Activated CD4-positive, alpha-beta memory T cell treated with anti-CD3 and anti-CD28 coated beads for 36 hours (primary cell): Measurements from ENCODE around the gene ZNF335. TPM values are rescaled to one million over a fixed set of nuclear protein-coding genes. Genes with fewer than 3 reads are reported as not detected.

ENCODE experiments used
- CTCF ChIA-PET: fragments of 350-600 bp; sonication (Branson Sonifier 250); formaldehyde crosslinking; loops from one replicate; lab custom pipeline; 2021; ENCODE audit warnings: antibody characterized with exemption, inconsistent platforms; lab: Charles Lee
- POLR2A ChIA-PET: fragments of 350-600 bp; sonication (Branson Sonifier 250); formaldehyde crosslinking; loops from one replicate; lab custom pipeline; 2021; ENCODE audit warnings: antibody characterized with exemption; lab: Charles Lee
- DNase-seq: peaks from one replicate; pipeline ENCODE4 v3.0.0-alpha.2; 2020
- H3K27ac Mint-ChIP-seq: one replicate; pipeline ENCODE4 v1.8.0; 2021; ENCODE audit warnings: mixed read lengths
- H3K27me3 Mint-ChIP-seq: one replicate; pipeline ENCODE4 v1.8.0; 2021; ENCODE audit warnings: mixed read lengths
- H3K36me3 Mint-ChIP-seq: one replicate; pipeline ENCODE4 v1.8.0; 2021; ENCODE audit warnings: mixed read lengths
- H3K4me1 Mint-ChIP-seq: one replicate; pipeline ENCODE4 v1.8.0; 2021; ENCODE audit warnings: low read depth, mixed read lengths
- H3K4me3 Mint-ChIP-seq: one replicate; pipeline ENCODE4 v1.8.0; 2021; ENCODE audit warnings: mild to moderate bottlenecking, mixed read lengths
- H3K9me3 Mint-ChIP-seq: one replicate; pipeline ENCODE4 v1.8.0; 2021; ENCODE audit warnings: mixed read lengths
- intact Hi-C: fragments of 100-400 bp; cut with micrococcal nuclease; formaldehyde crosslinking; loops from one replicate; pipeline ENCODE4 v1.15.1; 2023
- total RNA-seq, 2 experiments: library from RNA; stranded (reverse); gene quantifications; one replicate each; pipeline ENCODE4 v1.2.3, GENCODE V29; 2021

The ZNF335 gene
- total RNA-seq, 2 experiments from 2014 or later: 24.1 to 26.0 TPM

- no peak overlapping the region for H3K27ac Mint-ChIP-seq
- peaks cover 51% of the 10 kb centered on the region for H3K4me1 Mint-ChIP-seq
- H3K27me3 Mint-ChIP-seq: peaks cover 47% of the 10 kb centered on the region
- H3K9me3 Mint-ChIP-seq: no peaks in the 10 kb centered on the region
- intact Hi-C loops: loop anchor here (1.0 to 5.0 kb wide), 2 partner anchors 26 to 41 kb away; partner anchors contain the start of gene ZNF335
- peaks cover 3% of the 10 kb centered on the region for H3K36me3 Mint-ChIP-seq
- ChIA-PET POLR2A (interaction anchor here (1.0 kb wide), 1 partner anchor 15 kb away, joined by 3 read pairs; no protein-coding TSS in a partner anchor), CTCF (interaction anchor here (0.6 to 4.7 kb wide), 37 partner anchors 8 to 294 kb away, joined by 3 to 105 read pairs (median 4); partner anchors contain the start of genes SLC12A5 and ZNF335)
- DNase-seq: no peak
- H3K4me3 Mint-ChIP-seq: no peak overlapping the region
Observed at GRCh38 chr20:46012921-46013320, 40.9 kb upstream of the ZNF335 start.

- Mint-ChIP-seq H3K4me1 (peaks cover 54% of the 10 kb centered on the region), H3K36me3 (peaks cover 3% of the 10 kb centered on the region), H3K4me3 (peak overlapping the region; percentile 9), H3K27ac (no peak overlapping the region), H3K27me3 (peaks cover 47% of the 10 kb centered on the region), H3K9me3 (no peaks in the 10 kb centered on the region)
- DNase-seq: peak; percentile 74
- intact Hi-C loops: loop anchor here (5.0 kb wide), 1 partner anchor 40 kb away; the partner anchor contains the start of gene ZNF335
- ChIA-PET POLR2A (interaction anchor here (1.5 kb wide), 1 partner anchor 41 kb away, joined by 3 read pairs; no protein-coding TSS in a partner anchor), CTCF (interaction anchor here (1.0 to 4.7 kb wide), 14 partner anchors 11 to 395 kb away, joined by 3 to 105 read pairs (median 6); partner anchors contain the start of gene ZNF335)
Observed at GRCh38 chr20:46011631-46012482, 39.9 kb upstream of the ZNF335 start.

GRCh38 chr20:46010491-46011391, 38.7 kb upstream of the ZNF335 start:
- Mint-ChIP-seq H3K4me3 (peak overlapping the region; percentile 27), H3K4me1 (peaks cover 61% of the 10 kb centered on the region), H3K9me3 (no peaks in the 10 kb centered on the region), H3K27ac (peak overlapping the region; percentile 0), H3K27me3 (peaks cover 47% of the 10 kb centered on the region), H3K36me3 (peaks cover 3% of the 10 kb centered on the region)
- ChIA-PET POLR2A (interaction anchor here (1.5 kb wide), 1 partner anchor 39 kb away, joined by 3 read pairs; no protein-coding TSS in a partner anchor), CTCF (interaction anchor here (1.0 to 4.7 kb wide), 6 partner anchors 12 to 396 kb away, joined by 3 to 48 read pairs (median 4); partner anchors contain the start of gene ZNF335)
- peak; percentile 66 for DNase-seq
- intact Hi-C loops: loop anchor here (5.0 kb wide), 1 partner anchor 38 kb away; the partner anchor contains the start of gene ZNF335

- Mint-ChIP-seq H3K4me3 (no peak overlapping the region), H3K4me1 (peaks cover 70% of the 10 kb centered on the region), H3K27ac (no peak overlapping the region), H3K36me3 (peaks cover 3% of the 10 kb centered on the region), H3K27me3 (peaks cover 45% of the 10 kb centered on the region), H3K9me3 (no peaks in the 10 kb centered on the region)
- POLR2A ChIA-PET: interaction anchor here (1.6 kb wide), 1 partner anchor 38 kb away, joined by 3 read pairs; the partner anchor contains the start of gene ZNF335
- DNase-seq: no peak
- intact Hi-C loops: loop anchor here (5.0 kb wide), 1 partner anchor 38 kb away; the partner anchor contains the start of gene ZNF335
- CTCF ChIA-PET: interaction anchor here (0.6 to 5.6 kb wide), 3 partner anchors 13 to 94 kb away, joined by 3 to 26 read pairs (median 12); no protein-coding TSS in a partner anchor
Observed at GRCh38 chr20:46009816-46010215, 37.8 kb upstream of the ZNF335 start.

GRCh38 chr20:46007671-46008070, 35.7 kb upstream of the ZNF335 start:
- intact Hi-C loops: no loop called here
- no peak overlapping the region for H3K4me3 Mint-ChIP-seq
- peaks cover 38% of the 10 kb centered on the region for H3K27me3 Mint-ChIP-seq
- peaks cover 72% of the 10 kb centered on the region for H3K4me1 Mint-ChIP-seq
- H3K9me3 Mint-ChIP-seq: no peaks in the 10 kb centered on the region
- H3K36me3 Mint-ChIP-seq: peaks cover 3% of the 10 kb centered on the region
- POLR2A ChIA-PET: no interaction called here
- peak overlapping the region; percentile 59 for H3K27ac Mint-ChIP-seq
- CTCF ChIA-PET: interaction anchor here (5.6 kb wide), 1 partner anchor 20 kb away, joined by 26 read pairs; no protein-coding TSS in a partner anchor
- no peak for DNase-seq

GRCh38 chr20:46006964-46007363, 35.0 kb upstream of the ZNF335 start:
- Mint-ChIP-seq H3K9me3 (no peaks in the 10 kb centered on the region), H3K4me1 (peaks cover 68% of the 10 kb centered on the region), H3K27ac (no peak overlapping the region), H3K27me3 (peaks cover 32% of the 10 kb centered on the region), H3K4me3 (no peak overlapping the region), H3K36me3 (peaks cover 3% of the 10 kb centered on the region)
- CTCF ChIA-PET: interaction anchor here (5.6 kb wide), 1 partner anchor 20 kb away, joined by 26 read pairs; no protein-coding TSS in a partner anchor
- POLR2A ChIA-PET: no interaction called here
- intact Hi-C loops: no loop called here
- no peak for DNase-seq

GRCh38 chr20:46006022-46006705, 34.2 kb upstream of the ZNF335 start:
- CTCF ChIA-PET: interaction anchor here (5.6 kb wide), 1 partner anchor 19 kb away, joined by 26 read pairs; no protein-coding TSS in a partner anchor
- peaks cover 68% of the 10 kb centered on the region for H3K4me1 Mint-ChIP-seq
- no peak for DNase-seq
- no peak overlapping the region for H3K4me3 Mint-ChIP-seq
- POLR2A ChIA-PET: no interaction called here
- peaks cover 24% of the 10 kb centered on the region for H3K27me3 Mint-ChIP-seq
- no peaks in the 10 kb centered on the region for H3K9me3 Mint-ChIP-seq
- H3K27ac Mint-ChIP-seq: peak overlapping the region; percentile 9
- intact Hi-C loops: no loop called here
- no peaks in the 10 kb centered on the region for H3K36me3 Mint-ChIP-seq

- Mint-ChIP-seq H3K4me3 (peak overlapping the region; percentile 28), H3K36me3 (no peaks in the 10 kb centered on the region), H3K4me1 (peaks cover 70% of the 10 kb centered on the region), H3K27ac (peak overlapping the region; percentile 25), H3K9me3 (no peaks in the 10 kb centered on the region), H3K27me3 (peaks cover 13% of the 10 kb centered on the region)
- ChIA-PET POLR2A (interaction anchor here (1.0 kb wide), 1 partner anchor 70 kb away, joined by 3 read pairs; the partner anchor contains the start of gene PCIF1), CTCF (interaction anchor here (0.7 to 5.6 kb wide), 3 partner anchors 9 to 35 kb away, joined by 3 to 26 read pairs (median 23); no protein-coding TSS in a partner anchor)
- intact Hi-C loops: no loop called here
- peak; percentile 50 for DNase-seq
Observed at GRCh38 chr20:46004889-46005473, 33.0 kb upstream of the ZNF335 start.

- no peak overlapping the region for H3K27ac Mint-ChIP-seq
- H3K27me3 Mint-ChIP-seq: peaks cover 7% of the 10 kb centered on the region
- intact Hi-C loops: no loop called here
- ChIA-PET POLR2A (no interaction called here), CTCF (interaction anchor here (1.6 to 6.6 kb wide), 2 partner anchors 10 to 17 kb away, joined by 23 to 36 read pairs; no protein-coding TSS in a partner anchor)
- H3K9me3 Mint-ChIP-seq: no peaks in the 10 kb centered on the region
- H3K4me1 Mint-ChIP-seq: peaks cover 73% of the 10 kb centered on the region
- no peak for DNase-seq
- no peaks in the 10 kb centered on the region for H3K36me3 Mint-ChIP-seq
- no peak overlapping the region for H3K4me3 Mint-ChIP-seq
Observed at GRCh38 chr20:46004187-46004586, 32.2 kb upstream of the ZNF335 start.

GRCh38 chr20:46002008-46002407, 30.0 kb upstream of the ZNF335 start:
- intact Hi-C loops: no loop called here
- Mint-ChIP-seq H3K27me3 (peaks cover 2% of the 10 kb centered on the region), H3K9me3 (no peaks in the 10 kb centered on the region), H3K4me3 (no peak overlapping the region), H3K4me1 (peaks cover 76% of the 10 kb centered on the region), H3K27ac (no peak overlapping the region), H3K36me3 (no peaks in the 10 kb centered on the region)
- ChIA-PET CTCF (interaction anchor here (1.0 to 6.6 kb wide), 3 partner anchors 11 to 15 kb away, joined by 4 to 36 read pairs (median 5); no protein-coding TSS in a partner anchor), POLR2A (no interaction called here)
- no peak for DNase-seq
